Activated CD8-positive, alpha-beta T cell treated with anti-CD3 and anti-CD28 coated beads, Interleukin-2, amount 10 ng/mL, durations not matched to agents 7 days and 5 days (primary cell): Measurements from ENCODE around the gene STK31. TPM values are rescaled to one million over a fixed set of nuclear protein-coding genes. Genes with fewer than 3 reads are reported as not detected.
A peak's percentile ranks its signal among the peaks of the same experiment; 100 is the strongest.
"Not testable (repeated sequence)": the region's sequence is repeated elsewhere in the genome, so short reads cannot be mapped to it uniquely, and the experiment has no call there.

Source experiments
- ATAC-seq: fragments of 150-1000 bp; cut with Tn5 transposase; one replicate; pipeline ENCODE4 v1.10.0; 2021; ENCODE audit warnings: moderate library complexity
- CTCF ChIA-PET: fragments of 350-600 bp; sonication (Branson Sonifier 250); formaldehyde crosslinking; loops from one replicate; lab custom pipeline; 2021; ENCODE audit warnings: antibody characterized with exemption; lab: Charles Lee
- POLR2A ChIA-PET: fragments of 350-600 bp; sonication (Branson Sonifier 250); formaldehyde crosslinking; loops from one replicate; lab custom pipeline; 2021; ENCODE audit warnings: antibody characterized with exemption; lab: Charles Lee
- DNase-seq: peaks from one replicate; pipeline ENCODE4 v3.0.0-alpha.2; 2020
- H3K27ac Mint-ChIP-seq: one replicate; pipeline ENCODE4 v1.8.0; 2021; ENCODE audit warnings: mild to moderate bottlenecking, mixed read lengths
- H3K27me3 Mint-ChIP-seq: one replicate; pipeline ENCODE4 v1.8.0; 2021; ENCODE audit warnings: low read depth, mixed read lengths
- H3K36me3 Mint-ChIP-seq: one replicate; pipeline ENCODE4 v1.8.0; 2021; ENCODE audit warnings: low read depth, mixed read lengths
- H3K4me1 Mint-ChIP-seq: one replicate; pipeline ENCODE4 v1.8.0; 2021; ENCODE audit warnings: low read depth, mixed read lengths
- H3K4me3 Mint-ChIP-seq: one replicate; pipeline ENCODE4 v1.8.0; 2021; ENCODE audit warnings: mild to moderate bottlenecking, mixed read lengths
- H3K9me3 Mint-ChIP-seq: one replicate; pipeline ENCODE4 v1.8.0; 2022; ENCODE audit warnings: mixed read lengths; ENCODE audit not compliant: insufficient read depth
- total RNA-seq, 2 experiments: library from RNA; stranded (reverse); gene quantifications; one replicate each; pipeline ENCODE4 v1.2.3, GENCODE V29; 2021

STK31 gene
- total RNA-seq, 2 experiments from 2014 or later: 0.16 TPM; not detected in 1

DNA sequence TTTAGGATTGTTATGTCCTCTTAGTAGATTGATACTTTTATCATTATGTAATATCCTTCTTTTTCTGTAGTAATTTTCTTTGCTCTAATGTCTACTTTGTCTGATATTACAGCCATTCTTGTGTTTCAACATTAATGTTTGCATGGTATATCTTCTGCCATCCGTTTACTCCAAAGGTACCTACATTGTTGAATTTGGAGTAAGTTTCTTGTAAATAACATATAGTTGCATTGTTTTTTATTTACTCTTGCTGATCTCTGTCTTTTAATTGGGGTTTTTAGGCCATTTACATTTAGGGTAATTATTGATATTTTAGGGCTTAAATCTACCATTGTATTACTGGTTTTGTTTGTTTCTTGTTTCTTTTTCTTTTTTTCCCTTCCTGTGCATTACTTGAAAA, 100.1 kb downstream of the STK31 start:
- POLR2A ChIA-PET: no interaction called here
- H3K36me3 Mint-ChIP-seq: no peaks in the 10 kb centered on the region

DNA sequence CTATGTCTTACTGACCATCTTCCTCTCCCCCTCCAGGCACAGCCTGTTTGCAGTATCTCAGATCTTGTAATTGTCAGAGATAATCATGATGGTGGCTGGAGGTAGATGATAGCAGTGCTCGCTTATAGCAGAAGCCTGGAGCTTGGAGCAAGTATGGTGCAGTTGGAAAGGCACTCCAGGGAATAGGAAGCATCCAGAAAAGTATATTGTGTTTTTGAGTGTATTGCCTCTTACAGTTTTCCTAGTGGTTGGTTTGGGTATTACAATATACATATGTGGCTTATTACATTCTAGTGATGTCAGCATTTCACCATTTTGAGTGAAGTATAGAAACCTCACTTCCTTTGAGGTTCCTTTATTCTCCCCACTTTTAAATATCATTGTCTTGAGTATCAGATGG, 101.5 kb downstream of the STK31 start:
- Mint-ChIP-seq H3K9me3 (peaks cover 5% of the 10 kb centered on the region), H3K27me3 (no peaks in the 10 kb centered on the region), H3K4me3 (no peak overlapping the region), H3K27ac (no peak overlapping the region), H3K36me3 (no peaks in the 10 kb centered on the region), H3K4me1 (peaks cover 2% of the 10 kb centered on the region)
- no peak for ATAC-seq
- no peak for DNase-seq
- ChIA-PET POLR2A (no interaction called here), CTCF (no interaction called here)

More for the DNA sequence above, 100.1 kb downstream of the STK31 start:
- DNase-seq: no peak
- Mint-ChIP-seq H3K27me3 (no peaks in the 10 kb centered on the region), H3K9me3 (peaks cover 5% of the 10 kb centered on the region), H3K4me1 (peaks cover 2% of the 10 kb centered on the region), H3K27ac (no peak overlapping the region), H3K4me3 (no peak overlapping the region)
- ATAC-seq: no peak
- CTCF ChIA-PET: no interaction called here

DNA sequence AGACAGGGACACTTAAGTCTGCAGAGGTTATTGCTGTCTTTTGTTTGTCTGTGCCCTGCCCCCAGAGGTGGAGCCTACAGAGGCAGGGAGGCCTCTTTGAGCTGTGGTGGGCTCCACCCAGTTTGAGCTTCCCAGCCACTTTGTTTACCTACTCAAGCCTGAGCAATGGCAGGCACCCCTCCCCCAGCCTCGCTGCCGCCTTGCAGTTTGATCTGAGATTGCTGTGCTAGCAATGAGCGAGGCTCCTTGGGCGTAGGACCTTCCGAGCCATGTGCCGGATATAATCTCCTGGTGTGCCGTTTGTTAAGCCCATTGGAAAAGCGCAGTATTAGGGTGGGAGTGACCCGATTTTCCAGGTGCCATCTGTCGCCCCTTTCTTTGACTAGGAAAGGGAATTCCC, 118.1 kb downstream of the STK31 start:
- POLR2A ChIA-PET, H3K4me3 Mint-ChIP-seq, H3K27me3 Mint-ChIP-seq, ATAC-seq, H3K36me3 Mint-ChIP-seq, H3K27ac Mint-ChIP-seq, DNase-seq, H3K4me1 Mint-ChIP-seq, H3K9me3 Mint-ChIP-seq, CTCF ChIA-PET: not testable (repeated sequence)

DNA sequence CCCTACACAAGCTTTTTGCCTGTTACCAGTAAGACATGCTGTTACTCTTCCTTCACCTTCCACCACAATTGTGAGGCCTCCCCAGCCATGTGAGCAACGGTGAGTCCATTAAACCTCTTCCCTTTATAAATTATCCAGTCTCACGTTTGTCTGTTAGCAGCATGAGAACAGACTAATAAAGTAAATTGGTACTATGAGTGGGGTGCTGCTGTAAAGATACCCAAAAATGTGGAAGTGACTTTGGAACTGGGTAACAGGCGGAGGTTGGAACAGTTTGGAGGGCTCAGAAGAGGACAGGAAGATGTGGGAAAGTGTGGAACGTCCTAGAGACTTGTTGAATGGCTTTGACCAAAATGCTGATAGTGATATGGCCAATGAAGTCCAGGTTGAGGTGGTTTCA, 122.7 kb downstream of the STK31 start:
- CTCF ChIA-PET, POLR2A ChIA-PET, DNase-seq, H3K36me3 Mint-ChIP-seq, H3K4me1 Mint-ChIP-seq, H3K27ac Mint-ChIP-seq, H3K27me3 Mint-ChIP-seq, H3K4me3 Mint-ChIP-seq, ATAC-seq: not testable (repeated sequence)
- H3K9me3 Mint-ChIP-seq: peaks cover 18% of the 10 kb centered on the region

DNA sequence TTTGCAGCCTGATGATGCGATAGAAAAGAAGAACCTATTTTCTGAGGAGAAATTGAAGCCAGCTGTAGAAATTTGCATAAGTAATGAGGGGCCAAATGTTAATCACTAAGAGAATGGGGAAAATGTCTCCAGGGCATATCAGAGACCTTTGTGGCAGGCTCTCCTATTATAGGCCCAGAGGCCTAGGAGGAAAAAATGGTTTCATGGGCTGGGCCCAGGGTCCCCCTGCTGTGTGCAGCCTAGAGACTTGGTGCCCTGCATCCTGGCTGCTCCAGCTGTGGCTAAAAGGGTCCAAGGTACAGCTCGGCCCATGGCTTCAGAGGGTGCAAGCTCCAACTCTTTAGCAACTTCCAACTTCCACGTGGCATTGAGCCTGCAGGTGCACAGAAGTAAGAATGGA, 123.4 kb downstream of the STK31 start:
- no peak for ATAC-seq
- H3K4me3 Mint-ChIP-seq: no peak overlapping the region
- no peaks in the 10 kb centered on the region for H3K27me3 Mint-ChIP-seq
- peaks cover 18% of the 10 kb centered on the region for H3K9me3 Mint-ChIP-seq
- H3K27ac Mint-ChIP-seq: no peak overlapping the region
- ChIA-PET CTCF (no interaction called here), POLR2A (no interaction called here)
- DNase-seq: no peak
- no peaks in the 10 kb centered on the region for H3K36me3 Mint-ChIP-seq
- H3K4me1 Mint-ChIP-seq: no peaks in the 10 kb centered on the region

DNA sequence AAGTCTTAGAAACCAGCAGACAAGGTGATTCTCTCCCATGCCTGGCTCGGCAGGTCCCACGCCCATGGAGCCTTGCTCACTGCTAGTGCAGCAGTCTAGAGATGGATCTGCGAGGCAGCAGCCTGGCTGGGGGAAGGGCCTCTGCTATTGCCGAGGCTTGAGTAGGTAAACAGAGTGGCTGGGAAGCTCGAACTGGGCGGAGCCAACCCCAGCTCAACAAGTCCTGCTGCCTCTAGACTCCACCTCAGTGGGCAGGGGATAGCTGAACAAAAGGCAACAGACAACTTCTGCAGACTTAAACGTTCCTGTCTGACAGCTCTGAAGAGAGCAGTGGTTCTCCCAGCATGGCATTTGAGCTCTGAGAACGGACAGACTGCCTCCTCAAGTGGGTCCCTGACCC, 134.8 kb downstream of the STK31 start:
- DNase-seq, H3K4me3 Mint-ChIP-seq, CTCF ChIA-PET, POLR2A ChIA-PET, H3K27me3 Mint-ChIP-seq, H3K27ac Mint-ChIP-seq, ATAC-seq, H3K36me3 Mint-ChIP-seq, H3K4me1 Mint-ChIP-seq: not testable (repeated sequence)
- H3K9me3 Mint-ChIP-seq: peaks cover 19% of the 10 kb centered on the region

DNA sequence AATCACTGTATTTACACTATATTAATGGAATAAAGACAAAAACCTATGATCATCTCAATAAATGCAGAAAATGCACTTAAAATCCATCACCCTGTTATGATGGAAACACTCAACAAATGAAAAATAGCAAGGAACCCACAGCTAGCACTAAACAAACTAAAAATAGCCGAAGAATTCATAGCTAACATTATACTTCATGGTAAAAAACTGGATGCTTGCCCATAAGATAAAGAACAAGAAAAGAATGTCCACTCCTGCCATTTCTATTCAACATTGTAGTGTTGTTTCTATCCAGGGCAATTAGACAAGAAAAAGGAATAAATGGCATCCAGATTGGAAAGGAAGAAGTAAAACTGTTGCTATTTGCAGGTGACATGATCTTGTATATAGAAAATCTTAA, 142.1 kb downstream of the STK31 start:
- CTCF ChIA-PET: no interaction called here
- ATAC-seq: no peak
- POLR2A ChIA-PET: no interaction called here
- Mint-ChIP-seq H3K27me3 (peaks cover 12% of the 10 kb centered on the region), H3K4me3 (no peak overlapping the region), H3K9me3 (peaks cover 1% of the 10 kb centered on the region), H3K36me3 (no peaks in the 10 kb centered on the region), H3K27ac (no peak overlapping the region), H3K4me1 (no peaks in the 10 kb centered on the region)
- no peak for DNase-seq

DNA sequence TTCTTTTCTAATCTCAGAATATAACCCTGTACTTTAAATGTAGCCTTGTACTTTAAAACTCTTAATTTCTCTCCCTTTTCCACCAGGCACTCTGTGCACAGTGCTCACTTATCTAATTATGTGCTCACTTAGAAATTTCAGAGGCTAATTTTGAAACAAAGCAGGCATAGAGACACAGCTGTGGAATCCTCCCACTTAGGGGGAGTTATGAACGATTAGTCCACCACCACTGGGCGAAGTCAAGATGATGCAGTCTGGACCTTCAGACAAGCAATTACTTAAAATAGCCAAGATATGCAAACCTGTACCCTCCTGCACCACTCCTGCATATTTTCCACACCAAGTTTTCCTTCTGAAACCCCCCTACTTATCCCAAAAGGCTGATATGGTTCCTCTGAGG, 143.0 kb downstream of the STK31 start:
- no peak for DNase-seq
- Mint-ChIP-seq H3K9me3 (no peaks in the 10 kb centered on the region), H3K36me3 (no peaks in the 10 kb centered on the region), H3K4me1 (no peaks in the 10 kb centered on the region), H3K4me3 (no peak overlapping the region), H3K27ac (no peak overlapping the region), H3K27me3 (peaks cover 12% of the 10 kb centered on the region)
- ChIA-PET POLR2A (interaction anchor here (0.6 kb wide), 1 partner anchor 314 kb away, joined by 4 read pairs; no protein-coding TSS in a partner anchor), CTCF (no interaction called here)
- ATAC-seq: no peak

DNA sequence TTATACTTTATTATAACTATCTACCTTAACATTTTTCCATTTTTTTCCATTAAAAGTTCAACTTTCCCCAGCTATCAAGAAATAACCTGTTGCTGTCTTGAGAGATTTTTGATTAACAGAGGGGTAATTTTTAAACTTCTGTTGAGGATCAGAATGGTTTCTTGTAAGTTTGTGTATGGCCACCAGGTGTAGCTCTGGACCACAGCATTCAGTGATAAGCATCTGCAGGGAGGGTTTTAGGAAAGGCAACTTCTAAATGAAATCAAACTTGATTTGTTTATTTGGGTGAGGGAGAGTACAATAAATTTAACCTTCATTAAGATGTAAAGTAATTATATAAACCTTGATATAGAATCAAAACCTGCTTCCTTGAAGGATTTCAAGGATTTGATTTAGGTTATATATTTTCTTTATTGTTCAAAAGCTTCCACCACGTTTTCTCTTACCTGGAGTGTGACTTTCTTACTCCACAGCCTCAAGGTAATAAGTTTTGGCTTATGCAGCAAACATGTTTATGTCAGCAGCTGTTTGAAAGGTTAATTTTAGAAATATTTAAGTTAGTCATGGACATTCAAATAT, 153.3 kb downstream of the STK31 start:
- peak; percentile 36 for DNase-seq
- Mint-ChIP-seq H3K27ac (no peak overlapping the region), H3K36me3 (no peaks in the 10 kb centered on the region), H3K4me1 (no peaks in the 10 kb centered on the region), H3K4me3 (no peak overlapping the region), H3K27me3 (peaks cover 23% of the 10 kb centered on the region), H3K9me3 (no peaks in the 10 kb centered on the region)
- ChIA-PET CTCF (interaction anchor here (1.1 to 1.5 kb wide), 4 partner anchors 30 to 803 kb away, joined by 3 to 4 read pairs (median 4); no protein-coding TSS in a partner anchor), POLR2A (no interaction called here)
- no peak for ATAC-seq

DNA sequence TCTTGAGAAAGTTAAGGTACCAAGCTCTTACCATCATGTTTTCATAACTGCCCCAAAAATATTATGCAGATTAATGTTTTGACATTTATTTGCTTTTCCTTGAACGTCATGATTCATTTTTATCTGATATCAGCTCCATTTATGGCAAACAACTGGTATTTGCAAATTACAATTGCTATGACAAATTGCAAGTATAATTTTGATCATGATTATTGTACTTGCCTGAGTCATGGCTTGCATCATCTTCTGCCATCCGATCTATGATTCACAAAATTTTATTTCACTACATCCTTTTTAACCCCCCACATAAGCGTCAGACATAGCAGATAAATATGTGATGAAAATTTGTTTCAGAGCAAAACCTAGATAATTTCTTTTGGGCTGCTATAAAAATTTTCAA, 155.0 kb downstream of the STK31 start:
- ChIA-PET CTCF (no interaction called here), POLR2A (no interaction called here)
- Mint-ChIP-seq H3K9me3 (no peaks in the 10 kb centered on the region), H3K4me3 (no peak overlapping the region), H3K27ac (no peak overlapping the region), H3K27me3 (peaks cover 28% of the 10 kb centered on the region), H3K36me3 (no peaks in the 10 kb centered on the region), H3K4me1 (no peaks in the 10 kb centered on the region)
- DNase-seq: no peak
- no peak for ATAC-seq

DNA sequence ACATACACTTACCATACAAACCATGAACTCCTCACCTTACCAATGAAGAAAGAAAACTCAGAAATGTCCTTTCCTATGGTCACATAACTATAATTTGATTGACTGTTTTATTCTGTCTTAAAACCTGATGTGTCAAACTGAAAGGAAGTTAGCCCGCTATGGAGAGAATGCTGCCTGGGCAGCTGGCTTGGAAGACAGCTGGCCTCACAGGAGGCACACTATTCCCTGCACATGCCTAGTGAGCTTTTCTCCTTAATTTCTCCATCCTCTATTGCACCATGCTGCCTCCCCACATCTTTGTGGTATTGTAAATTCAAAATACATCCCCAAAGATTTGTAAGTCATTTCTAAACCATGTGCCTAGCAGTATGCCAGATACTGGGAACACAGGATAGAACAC, 163.3 kb downstream of the STK31 start:
- H3K27me3 Mint-ChIP-seq: peaks cover 22% of the 10 kb centered on the region
- no peak for DNase-seq
- H3K36me3 Mint-ChIP-seq: no peaks in the 10 kb centered on the region
- ChIA-PET POLR2A (no interaction called here), CTCF (no interaction called here)
- no peaks in the 10 kb centered on the region for H3K9me3 Mint-ChIP-seq
- H3K4me3 Mint-ChIP-seq: no peak overlapping the region
- no peak for ATAC-seq
- H3K4me1 Mint-ChIP-seq: no peaks in the 10 kb centered on the region
- no peak overlapping the region for H3K27ac Mint-ChIP-seq

DNA sequence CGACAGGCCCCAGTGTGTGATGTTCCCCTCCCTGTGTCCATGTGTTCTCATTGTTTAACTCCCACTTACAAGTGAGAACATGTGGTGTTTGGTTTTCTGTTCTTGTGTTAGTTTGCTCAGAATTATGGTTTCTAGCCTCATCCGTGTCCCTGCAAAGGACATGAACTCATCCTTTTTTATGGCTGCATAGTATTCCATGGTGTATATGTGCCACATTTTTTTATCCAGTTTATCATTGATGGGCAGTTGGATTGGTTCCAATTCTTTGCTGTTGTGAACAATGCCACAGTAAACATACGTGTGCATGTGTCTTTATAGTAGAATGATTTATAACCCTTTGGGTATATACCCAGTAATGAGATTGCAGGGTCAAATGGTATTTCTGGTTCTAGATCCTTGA, 166.5 kb downstream of the STK31 start:
- H3K9me3 Mint-ChIP-seq, H3K4me3 Mint-ChIP-seq, H3K4me1 Mint-ChIP-seq, CTCF ChIA-PET, H3K36me3 Mint-ChIP-seq, DNase-seq, ATAC-seq, POLR2A ChIA-PET, H3K27ac Mint-ChIP-seq: not testable (repeated sequence)
- peaks cover 19% of the 10 kb centered on the region for H3K27me3 Mint-ChIP-seq
